Activated naive CD4-positive, alpha-beta T cell treated with anti-CD3 and anti-CD28 coated beads, Interleukin-2, amount 50 U/mL, for 16 hours (primary cell): ENCODE data around the gene MRNIP.

Experiments used
- DNase-seq: peaks from one replicate; pipeline ENCODE4 v3.0.0-alpha.2; 2020

MRNIP gene

GRCh38 chr5:179870952-179871351, 12.3 kb upstream of the MRNIP start:
- no peak for DNase-seq

GRCh38 chr5:179870403-179870903, 11.8 kb upstream of the MRNIP start:
- no peak for DNase-seq

GRCh38 chr5:179869641-179870402, 11.2 kb upstream of the MRNIP start:
- no peak for DNase-seq

- no peak for DNase-seq
Measured at GRCh38 chr5:179869101-179869500, 10.5 kb upstream of the MRNIP start.

- no peak for DNase-seq
Measured at GRCh38 chr5:179868541-179868940, 9.9 kb upstream of the MRNIP start.

GRCh38 chr5:179867476-179867875, 8.9 kb upstream of the MRNIP start:
- DNase-seq, result no peak

GRCh38 chr5:179867079-179867465, 8.5 kb upstream of the MRNIP start:
- DNase-seq, result no peak

GRCh38 chr5:179866241-179867078, 7.8 kb upstream of the MRNIP start:
- peak; percentile 30 for DNase-seq

- DNase-seq, result no peak
Measured at GRCh38 chr5:179865491-179866240, 7.0 kb upstream of the MRNIP start.

- no peak for DNase-seq
Measured at GRCh38 chr5:179864686-179865085, 6.1 kb upstream of the MRNIP start.

- DNase-seq, result no peak
Measured at GRCh38 chr5:179863449-179864085, 5.0 kb upstream of the MRNIP start.

- no peak for DNase-seq
Measured at GRCh38 chr5:179862891-179863290, 4.3 kb upstream of the MRNIP start.

GRCh38 chr5:179862296-179862695, 3.7 kb upstream of the MRNIP start:
- no peak for DNase-seq

- no peak for DNase-seq
Measured at GRCh38 chr5:179860301-179860700, 1.7 kb upstream of the MRNIP start.

- DNase-seq, result no peak
Measured at GRCh38 chr5:179858241-179858585, 404 bp downstream of the MRNIP start.

GRCh38 chr5:179854356-179854755, 4.3 kb downstream of the MRNIP start:
- DNase-seq, result no peak

GRCh38 chr5:179852993-179853547, 5.5 kb downstream of the MRNIP start:
- no peak for DNase-seq

- DNase-seq, result no peak
Measured at GRCh38 chr5:179841621-179842020, 17.0 kb downstream of the MRNIP start.

- no peak for DNase-seq
Measured at GRCh38 chr5:179840766-179841165, 17.9 kb downstream of the MRNIP start.

GRCh38 chr5:179840321-179840720, 18.3 kb downstream of the MRNIP start:
- DNase-seq, result no peak

- no peak for DNase-seq
Measured at GRCh38 chr5:179839328-179840256, 19.0 kb downstream of the MRNIP start.
